Kidney glomerular epithelial cell (primary cell): ENCODE measurements around the gene RAB25.
"Not testable (repeated sequence)": the region's sequence is repeated elsewhere in the genome, so short reads cannot be mapped to it uniquely, and the experiment has no call there.

ENCODE experiments used
- DNase-seq: peaks from one replicate; lab custom pipeline; 2025; lab: John Stamatoyannopoulos, UW

The RAB25 gene

GRCh38 chr1:156060937-156061636 lies at the start of gene RAB25:
TSS of gene RAB25 (plus strand) at chr1:156061160. CDS start at chr1:156061401, 241 bp downstream.
- no peak for DNase-seq

DNA sequence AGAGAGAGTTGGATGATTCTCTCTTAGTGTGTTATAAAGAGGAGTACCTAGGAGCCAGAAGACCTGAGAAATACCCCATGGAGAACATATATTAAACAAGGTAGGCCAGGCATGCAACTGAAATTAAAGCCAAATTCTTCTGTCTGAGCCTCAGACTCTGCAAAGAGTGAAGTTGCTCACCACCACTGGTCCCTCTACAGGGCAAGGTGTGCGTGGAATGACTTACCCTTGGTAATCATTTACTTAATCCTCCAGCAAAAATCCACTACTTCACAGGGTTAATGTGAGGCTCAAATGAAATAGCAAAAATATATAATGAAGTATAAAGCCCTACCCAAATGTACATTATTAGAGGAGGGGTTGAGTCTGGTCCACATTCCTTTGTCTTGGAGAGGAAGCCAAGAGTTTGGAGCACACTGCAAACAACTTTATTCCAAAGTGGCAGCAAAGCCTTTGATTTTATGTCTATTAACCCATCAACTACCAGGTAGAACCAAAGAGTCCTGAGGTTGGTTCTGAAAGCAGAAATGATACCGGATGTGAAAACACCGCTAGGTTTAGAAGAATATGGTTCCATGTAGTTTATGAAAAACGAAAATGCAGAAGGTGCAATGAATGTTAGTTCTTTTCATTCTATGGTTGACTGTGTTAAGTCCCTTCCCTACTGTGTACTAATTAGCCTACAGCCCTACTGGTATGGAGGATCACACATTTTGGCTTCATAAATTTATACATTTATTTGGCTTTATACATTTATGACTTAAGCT lies 48.7 kb upstream of the RAB25 start:
- no peak for DNase-seq

- DNase-seq = no peak
Measured at GRCh38 chr1:156014829-156015228, 46.1 kb upstream of the RAB25 start.

- no peak for DNase-seq
Measured at GRCh38 chr1:156019946-156020292, 41.0 kb upstream of the RAB25 start.

GRCh38 chr1:156020293-156021092 lies 40.5 kb upstream of the RAB25 start, which contains the start of gene SSR2:
TSS of gene SSR2 (minus strand) at chr1:156020951. CDS start at chr1:156020167, 784 bp downstream.
- peak; percentile 85 for DNase-seq

GRCh38 chr1:156021093-156021428 lies 39.9 kb upstream of the RAB25 start:
- DNase-seq = no peak

- no peak for DNase-seq
Measured at GRCh38 chr1:156021954-156022353, 39.0 kb upstream of the RAB25 start.

DNA sequence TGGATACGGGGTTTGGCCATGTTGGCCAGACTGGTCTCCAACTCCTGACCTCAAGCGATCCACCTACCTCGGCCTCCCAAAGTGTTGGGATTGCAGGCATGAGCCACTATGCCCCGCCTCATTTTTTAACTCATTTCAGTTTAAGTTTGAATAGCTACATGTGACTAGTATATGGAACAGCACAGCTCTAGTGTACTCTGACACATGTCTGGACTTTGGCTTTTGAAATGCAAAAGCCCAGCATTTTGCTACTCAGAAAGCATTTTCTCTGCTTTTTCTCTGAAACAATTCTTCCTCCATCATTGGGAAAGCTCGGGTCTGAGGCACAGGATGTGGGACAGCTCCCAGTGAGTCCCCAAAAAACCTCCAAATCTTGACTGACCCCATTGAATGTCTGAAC lies 36.2 kb upstream of the RAB25 start:
- DNase-seq = no peak

DNA sequence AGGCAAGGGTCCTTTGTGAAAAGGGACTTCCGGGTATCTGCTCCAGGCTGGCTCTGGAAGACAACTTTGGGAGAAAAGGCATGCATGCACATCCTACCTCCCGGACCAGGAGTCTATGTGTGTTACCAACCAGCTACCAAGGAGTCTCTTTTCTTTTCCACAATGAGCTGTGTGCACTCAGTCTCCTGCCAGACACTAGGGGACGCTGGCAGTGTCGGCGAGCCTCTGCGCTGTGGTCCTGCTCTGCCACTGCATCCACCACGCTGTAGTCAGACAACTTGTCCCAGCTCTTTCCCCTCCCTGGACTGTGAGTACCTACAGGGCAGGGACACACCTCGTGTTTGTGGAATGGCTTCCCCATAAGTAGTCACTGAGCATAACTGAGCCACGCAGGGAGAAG lies 35.1 kb upstream of the RAB25 start:
- no peak for DNase-seq

DNA sequence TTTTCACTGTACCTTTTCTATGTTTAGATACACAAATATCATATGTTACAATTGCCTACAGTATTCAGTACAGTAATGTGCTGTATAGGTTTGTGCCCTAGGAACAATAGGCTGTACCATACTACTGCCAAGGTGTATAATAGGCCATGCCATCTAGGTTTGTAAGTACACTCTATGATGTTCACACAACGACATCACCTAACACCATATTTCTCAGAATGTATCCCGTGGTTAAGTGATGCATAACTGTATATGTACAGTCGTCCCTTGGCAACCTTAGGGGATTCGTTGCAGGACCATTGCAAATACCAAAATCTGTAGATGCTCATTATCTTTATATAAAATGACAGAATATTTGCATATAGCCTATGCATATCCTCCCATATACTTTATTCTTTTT lies 34.4 kb upstream of the RAB25 start:
- no peak for DNase-seq

DNA sequence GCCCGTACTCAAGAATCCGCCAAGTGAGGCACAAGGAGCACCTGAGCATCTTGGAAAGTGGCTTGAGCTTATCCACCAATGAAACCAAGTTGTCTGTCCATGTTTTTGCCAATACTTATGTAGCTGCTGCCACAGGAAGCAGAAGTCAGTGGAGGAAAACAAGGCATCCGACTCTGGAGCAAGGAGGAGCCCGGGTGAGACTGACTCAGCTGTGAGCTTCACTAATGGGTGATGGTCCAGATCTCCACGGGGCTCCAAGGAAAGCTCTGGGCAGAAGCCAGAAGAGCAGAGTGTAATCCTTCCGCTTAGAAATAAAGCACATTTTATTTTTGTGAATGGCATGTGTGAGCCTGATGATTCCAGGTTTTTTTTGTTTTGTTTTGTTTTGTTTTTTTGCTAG lies 27.9 kb upstream of the RAB25 start:
- no peak for DNase-seq

DNA sequence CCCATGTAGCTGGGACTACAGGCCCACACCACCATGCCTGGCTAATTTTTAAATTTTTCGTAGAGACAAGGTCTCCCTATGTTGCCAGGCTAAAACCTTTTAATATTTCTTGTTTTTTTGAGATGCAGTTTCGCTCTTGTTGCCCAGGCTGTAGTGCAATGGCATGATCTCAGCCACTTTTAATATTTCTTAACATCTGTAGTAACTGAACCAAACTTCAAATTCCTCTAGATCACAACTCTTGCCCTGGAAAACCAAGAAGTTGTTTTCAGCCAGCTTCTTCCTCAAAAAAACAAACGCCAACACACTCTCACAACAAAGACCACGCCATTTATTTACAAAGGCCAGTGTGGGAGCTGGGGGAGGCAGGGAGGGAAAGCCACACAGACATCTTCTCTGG lies 26.0 kb upstream of the RAB25 start:
- DNase-seq = not testable (repeated sequence)

- no peak for DNase-seq
Measured at GRCh38 chr1:156042828-156043227, 18.1 kb upstream of the RAB25 start.

DNA sequence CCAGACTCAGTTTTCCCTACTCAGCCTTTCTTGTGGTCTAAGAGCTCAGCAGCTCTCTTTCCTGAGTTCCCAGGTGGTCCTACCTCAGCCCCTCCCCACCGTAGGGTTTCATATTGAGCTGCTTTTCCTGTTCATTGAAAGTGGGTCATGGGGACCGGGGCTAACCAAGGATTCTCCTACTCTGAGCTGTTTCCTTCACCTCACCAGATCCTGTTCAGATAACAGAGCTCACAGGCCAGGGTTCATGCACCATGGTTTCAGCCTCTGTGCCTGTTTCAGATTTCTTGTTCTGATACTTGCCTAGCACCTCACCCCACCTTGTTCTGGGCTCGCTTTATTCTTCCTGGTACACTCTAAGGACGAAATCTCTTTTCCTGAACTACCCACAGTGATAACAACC lies 15.9 kb upstream of the RAB25 start:
- DNase-seq = no peak

DNA sequence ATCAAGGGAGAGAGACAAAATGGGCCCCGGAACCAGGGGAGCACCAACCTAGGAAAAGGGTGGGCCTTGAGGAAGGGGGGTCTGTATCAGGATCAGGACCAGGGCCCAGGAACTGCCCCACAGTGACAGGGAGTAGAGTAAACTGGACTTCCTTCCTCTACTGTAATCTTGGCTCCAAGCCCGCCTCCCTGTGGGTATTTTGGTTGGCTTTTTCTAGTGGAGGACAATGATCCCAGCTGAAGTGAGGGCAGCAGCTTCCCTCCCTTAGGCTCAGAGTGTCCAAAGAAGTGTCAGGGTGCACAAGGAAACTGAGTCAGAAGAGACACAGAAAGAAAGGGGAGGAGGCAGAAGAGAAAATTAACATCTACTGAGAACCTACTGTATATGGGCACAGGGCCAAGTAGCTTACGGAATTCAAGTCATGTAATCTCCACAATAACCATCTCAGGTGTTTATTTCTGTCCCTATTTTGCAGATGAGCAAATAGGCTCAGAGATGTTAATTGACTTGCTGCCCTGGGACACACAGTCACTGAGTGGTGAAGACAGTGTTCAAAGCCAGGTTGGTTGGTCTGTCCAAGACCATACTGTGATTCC lies 12.2 kb upstream of the RAB25 start:
- no peak for DNase-seq

GRCh38 chr1:156050376-156050775 lies 10.6 kb upstream of the RAB25 start:
- DNase-seq = no peak

- DNase-seq = no peak
Measured at GRCh38 chr1:156051011-156051725, 9.8 kb upstream of the RAB25 start.

DNA sequence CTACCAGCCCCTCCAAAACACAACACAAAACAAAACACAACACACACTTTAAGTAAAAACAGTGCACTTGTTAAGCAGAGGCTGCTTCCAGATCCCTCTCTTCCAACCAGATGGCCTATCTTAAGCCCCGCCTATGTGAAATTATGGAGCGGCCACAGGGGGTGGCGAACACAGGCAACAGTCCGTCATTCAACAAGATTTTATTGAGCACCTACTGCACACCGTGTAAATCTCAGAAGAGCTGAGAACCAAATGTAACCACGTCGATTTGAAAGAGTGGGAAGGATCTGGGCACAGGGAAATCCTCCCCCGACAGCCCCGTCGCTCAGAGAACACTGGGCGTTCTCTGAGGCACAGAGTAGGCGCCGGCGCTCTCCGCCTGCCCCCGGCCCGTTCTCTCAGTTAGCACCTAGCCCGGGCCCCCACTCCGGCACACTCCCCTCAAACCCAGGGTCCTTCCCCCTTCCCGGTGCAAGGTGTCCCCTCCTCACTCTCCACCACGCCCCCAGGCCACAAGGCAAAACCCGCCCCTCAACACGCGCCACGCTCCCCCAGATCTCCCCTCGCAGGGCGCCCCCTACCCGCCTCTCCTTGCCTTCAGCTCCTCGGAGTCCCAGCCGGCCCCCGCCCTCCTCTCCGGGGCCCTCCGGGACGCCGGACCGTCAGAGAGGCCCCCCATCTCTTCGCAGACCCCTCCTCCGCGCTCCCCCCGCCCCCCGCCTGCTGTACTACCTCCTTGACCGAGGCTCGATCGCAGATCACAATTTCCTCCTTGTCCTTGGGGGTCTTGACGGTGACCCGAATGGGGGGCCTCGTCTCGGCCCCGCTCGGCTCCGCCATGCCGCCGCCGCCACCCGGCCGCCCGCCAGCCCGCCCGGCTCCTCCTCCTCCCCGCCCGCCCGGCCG lies 7.8 kb upstream of the RAB25 start:
- DNase-seq = peak; percentile 22

DNA sequence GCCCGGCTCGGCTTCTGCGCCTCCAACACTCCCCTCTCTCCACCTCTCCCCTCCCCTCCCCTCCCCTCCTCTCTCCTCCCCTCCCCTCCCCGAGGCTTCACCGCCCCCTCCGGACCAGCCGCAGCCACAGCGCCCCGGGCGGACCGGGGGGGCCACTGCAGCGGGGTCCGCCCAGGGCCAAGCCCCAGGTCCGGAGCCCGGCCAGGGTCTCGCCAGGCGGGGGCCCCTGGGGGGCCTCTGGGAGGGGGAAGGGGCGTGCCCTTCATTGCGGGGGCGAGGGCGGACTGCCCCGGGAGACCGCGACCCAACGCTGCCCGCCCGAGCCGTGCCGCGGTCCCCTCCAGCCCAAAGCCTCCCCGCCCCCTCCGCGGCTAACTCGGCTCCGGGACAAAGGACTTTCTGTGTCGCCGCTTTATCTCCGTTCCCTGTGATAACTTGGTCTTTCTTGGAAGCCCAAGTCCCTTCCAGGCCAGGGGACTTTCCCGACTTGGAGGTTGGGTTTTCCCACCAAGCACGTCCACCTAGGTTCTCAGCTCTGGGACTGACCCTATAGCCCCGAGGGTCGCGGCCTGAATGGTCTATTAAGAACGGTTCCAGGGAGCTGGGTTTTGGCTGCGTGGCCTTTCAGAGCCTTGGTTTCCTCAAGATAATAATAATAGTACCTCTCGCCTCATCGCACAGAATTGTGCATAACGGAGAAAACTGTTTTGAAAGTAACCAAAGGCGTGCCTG lies 7.0 kb upstream of the RAB25 start, which contains the start of gene UBQLN4:
Gene UBQLN4, minus strand, starts transcription at position 31 of the 732 bp plus-strand sequence. CDS start 97 bp downstream, outside the sequence.
- DNase-seq = no peak
